Measurements from ENCODE around the gene C1orf167.
"Not testable (repeated sequence)": the region's sequence is repeated elsewhere in the genome, so short reads cannot be mapped to it uniquely, and the experiment has no call there.

Gene C1orf167

GRCh38 chr1:11803924-11804665 lies 42.1 kb downstream of the C1orf167 start:
- FAIRE-seq: not testable (repeated sequence)

- FAIRE-seq: no peak
Measured at GRCh38 chr1:11804666-11805421, 42.9 kb downstream of the C1orf167 start.

- FAIRE-seq: peak; percentile 70
Measured at GRCh38 chr1:11805422-11806306, 43.7 kb downstream of the C1orf167 start, which contains the start of the genes CLCN6 and MTHFR. TSS of gene CLCN6 (plus strand) at chr1:11806191. CDS start at chr1:11806263, 72 bp downstream. TSS of gene MTHFR (minus strand) at chr1:11805964. CDS start at chr1:11803116, 2,848 bp downstream.

- no peak for FAIRE-seq
Measured at GRCh38 chr1:11806307-11806936, 44.4 kb downstream of the C1orf167 start.

- no peak for FAIRE-seq
Measured at GRCh38 chr1:11807133-11807532, 45.1 kb downstream of the C1orf167 start.

GRCh38 chr1:11813021-11813420 lies 51.0 kb downstream of the C1orf167 start:
- FAIRE-seq: no peak

- no peak for FAIRE-seq
Measured at GRCh38 chr1:11817192-11817591, 55.2 kb downstream of the C1orf167 start.

- no peak for FAIRE-seq
Measured at GRCh38 chr1:11822091-11822490, 60.1 kb downstream of the C1orf167 start.

GRCh38 chr1:11823366-11824137 lies 61.6 kb downstream of the C1orf167 start:
- FAIRE-seq: no peak

GRCh38 chr1:11825131-11825530 lies 63.1 kb downstream of the C1orf167 start:
- FAIRE-seq: no peak

- no peak for FAIRE-seq
Measured at GRCh38 chr1:11826946-11827345, 65.0 kb downstream of the C1orf167 start.

GRCh38 chr1:11828511-11828910 lies 66.5 kb downstream of the C1orf167 start:
- no peak for FAIRE-seq

- no peak for FAIRE-seq
Measured at GRCh38 chr1:11831945-11832725, 70.1 kb downstream of the C1orf167 start.

GRCh38 chr1:11833497-11833896 lies 71.5 kb downstream of the C1orf167 start:
- no peak for FAIRE-seq

GRCh38 chr1:11833900-11834299 lies 71.9 kb downstream of the C1orf167 start:
- FAIRE-seq: no peak

GRCh38 chr1:11835441-11836225 lies 73.6 kb downstream of the C1orf167 start:
- FAIRE-seq: no peak

GRCh38 chr1:11836955-11837766 lies 75.2 kb downstream of the C1orf167 start:
- no peak for FAIRE-seq

GRCh38 chr1:11837767-11838348 lies 75.9 kb downstream of the C1orf167 start:
- FAIRE-seq: no peak
